H1 (cell line): Measurements from ENCODE around the gene B9D1. TPM values are rescaled to one million over a fixed set of nuclear protein-coding genes. Genes with fewer than 3 reads are reported as not detected.

Experiments used
- ASH2L ChIP-seq: fragments of 200-600, 300-600 bp; sonication (generic); IDR thresholded peaks from one replicate; pipeline ENCODE4 v1.7.1; 2017; ENCODE audit warnings: low read length
- BCL11A ChIP-seq, 2 experiments: IDR thresholded peaks; one replicate each; pipeline ENCODE4 v1.6.1; 2011; ENCODE audit warnings: low read depth in 2 of 2, low read length in 2 of 2, mild to moderate bottlenecking in 2 of 2
- CBX5 ChIP-seq: fragments of 300-800, 300-1000 bp; sonication (generic); IDR thresholded peaks from 2 replicates; pipeline ENCODE4 v1.7.1; 2016; ENCODE audit warnings: antibody characterized with exemption, low read length, low read depth
- GABPA ChIP-seq: IDR thresholded peaks from 2 replicates; pipeline ENCODE4 v1.6.1; 2011; ENCODE audit warnings: mild to moderate bottlenecking, low read length, moderate library complexity, borderline replicate concordance; ENCODE audit not compliant: insufficient read depth
- NANOG ChIP-seq: IDR thresholded peaks from 2 replicates; pipeline ENCODE4 v1.6.1; 2011; ENCODE audit warnings: low read length, low read depth, mild to moderate bottlenecking, inconsistent platforms; ENCODE audit not compliant: insufficient read depth, poor library complexity, severe bottlenecking
- SP2 ChIP-seq: IDR thresholded peaks from 2 replicates; pipeline ENCODE4 v1.6.1; 2012; ENCODE audit warnings: mild to moderate bottlenecking, low read length, inconsistent platforms
- ZNF274 ChIP-seq: IDR thresholded peaks from 2 replicates; pipeline ENCODE4 v1.7.0; 2012; ENCODE audit warnings: low read length, borderline replicate concordance; ENCODE audit errors: extremely low read depth
- polyA plus RNA-seq, 7 experiments: library from polyadenylated mRNA; depleted of rRNA in 3 of 7; stranded (reverse) in 5 of 7; unstranded in 2 of 7; fragments of >200 nt in 5 of 7; fragments of 200-250 nt in 2 of 7; gene quantifications; 1 replicate in 5 of 7; 2 replicates in 1 of 7; 4 replicates in 1 of 7; pipeline versions ENCODE4 v1.2.1 to v1.2.3, GENCODE V29; 2011 to 2013; ENCODE audit warnings: missing spikeins in 2 of 7, mixed read lengths in 2 of 7
- total RNA-seq: library from RNA; stranded (reverse); fragmentation: NEBNext Ultra II Directional; extraction: Animal tissue kit (Norgen Biotek cat#: 25700); gene quantifications from 2 replicates; pipeline ENCODE4 v1.2.1, GENCODE V29; 2021

The B9D1 gene
- total and polyA plus RNA-seq, 2 of the 8 experiments (the other 6 are each of a cell fraction or from before 2014, with no cell fraction given): 24.6 to 65.7 TPM

DNA sequence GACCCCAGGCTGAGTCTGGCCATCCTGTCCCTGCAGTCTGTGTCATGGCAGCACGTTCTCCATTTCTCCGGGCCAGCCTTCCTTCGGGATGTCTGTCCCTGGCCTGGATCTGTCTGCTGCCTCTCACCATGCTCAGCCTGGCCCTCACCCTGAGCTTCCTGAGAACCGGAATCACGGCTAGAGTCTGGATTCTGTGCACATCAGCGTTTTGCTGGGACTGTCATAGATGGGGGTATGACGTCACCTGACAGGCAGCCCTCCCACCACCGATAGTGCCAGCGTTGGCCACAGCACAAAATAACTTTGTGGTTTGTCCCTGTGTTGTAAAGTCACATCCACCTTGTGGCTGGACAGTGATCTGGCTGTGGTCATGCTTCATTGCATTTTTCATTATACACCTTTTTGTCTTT lies 59.2 kb downstream of the B9D1 start (continued):
- TF ChIP-seq CBX5 (no peak), BCL11A (IDR thresholded peaks at IDR 0.05; ENCODE audit: low read depth in 2 of 2, low read length in 2 of 2) (no peak), SP2 (no peak), ZNF274 (no peak), ASH2L (no peak), GABPA (no peak), NANOG (no peak)
